GM19463 (cell line): ENCODE measurements around the gene TGFB1I1.
A peak's percentile ranks its signal among the peaks of the same experiment; 100 is the strongest.
"Not testable (repeated sequence)": the region's sequence is repeated elsewhere in the genome, so short reads cannot be mapped to it uniquely, and the experiment has no call there.

Experiments
- ATAC-seq: cut with Tn5 transposase; IDR thresholded peaks from one replicate; pipeline ENCODE4 v1.9.1; 2021; ENCODE audit warnings: mild to moderate bottlenecking, moderate library complexity; ENCODE audit not compliant: unreplicated experiment

The TGFB1I1 gene

GRCh38 chr16:31471875-31472708 is at the start of gene TGFB1I1:
Gene TGFB1I1 (plus strand): TSS chr16:31472152. CDS start chr16:31472189, 37 bp downstream.
- ATAC-seq: peak; percentile 30

- ATAC-seq: no peak
Observed at GRCh38 chr16:31423241-31423640, 48.7 kb upstream of the TGFB1I1 start.

- no peak for ATAC-seq
Observed at GRCh38 chr16:31423801-31424200, 48.2 kb upstream of the TGFB1I1 start.

GRCh38 chr16:31427441-31428278 is 44.3 kb upstream of the TGFB1I1 start:
- ATAC-seq: no peak

GRCh38 chr16:31428279-31428597 is 43.7 kb upstream of the TGFB1I1 start, which contains the start of gene COX6A2:
Gene COX6A2 (minus strand): TSS chr16:31428360. CDS start chr16:31428325, 35 bp downstream.
- no peak for ATAC-seq

- no peak for ATAC-seq
Observed at GRCh38 chr16:31428638-31429247, 43.2 kb upstream of the TGFB1I1 start.

GRCh38 chr16:31429314-31429713 is 42.6 kb upstream of the TGFB1I1 start:
- no peak for ATAC-seq

- ATAC-seq: no peak
Observed at GRCh38 chr16:31429796-31430195, 42.2 kb upstream of the TGFB1I1 start.

- no peak for ATAC-seq
Observed at GRCh38 chr16:31430380-31431052, 41.4 kb upstream of the TGFB1I1 start.

- no peak for ATAC-seq
Observed at GRCh38 chr16:31435341-31436220, 36.4 kb upstream of the TGFB1I1 start.

GRCh38 chr16:31436221-31437045 is 35.5 kb upstream of the TGFB1I1 start:
- no peak for ATAC-seq

GRCh38 chr16:31438414-31438813 is 33.5 kb upstream of the TGFB1I1 start:
- no peak for ATAC-seq

GRCh38 chr16:31439023-31439422 is 32.9 kb upstream of the TGFB1I1 start:
- ATAC-seq: not testable (repeated sequence)

- no peak for ATAC-seq
Observed at GRCh38 chr16:31439519-31439918, 32.4 kb upstream of the TGFB1I1 start.

- no peak for ATAC-seq
Observed at GRCh38 chr16:31440516-31441184, 31.3 kb upstream of the TGFB1I1 start.

GRCh38 chr16:31441956-31442355 is 30.0 kb upstream of the TGFB1I1 start:
- no peak for ATAC-seq

GRCh38 chr16:31445931-31446330 is 26.0 kb upstream of the TGFB1I1 start:
- ATAC-seq: not testable (repeated sequence)

GRCh38 chr16:31451201-31451600 is 20.8 kb upstream of the TGFB1I1 start:
- ATAC-seq: no peak
